Measurements from ENCODE around the gene TBCK.
"Not testable (repeated sequence)": the region's sequence is repeated elsewhere in the genome, so short reads cannot be mapped to it uniquely, and the experiment has no call there.

DNA sequence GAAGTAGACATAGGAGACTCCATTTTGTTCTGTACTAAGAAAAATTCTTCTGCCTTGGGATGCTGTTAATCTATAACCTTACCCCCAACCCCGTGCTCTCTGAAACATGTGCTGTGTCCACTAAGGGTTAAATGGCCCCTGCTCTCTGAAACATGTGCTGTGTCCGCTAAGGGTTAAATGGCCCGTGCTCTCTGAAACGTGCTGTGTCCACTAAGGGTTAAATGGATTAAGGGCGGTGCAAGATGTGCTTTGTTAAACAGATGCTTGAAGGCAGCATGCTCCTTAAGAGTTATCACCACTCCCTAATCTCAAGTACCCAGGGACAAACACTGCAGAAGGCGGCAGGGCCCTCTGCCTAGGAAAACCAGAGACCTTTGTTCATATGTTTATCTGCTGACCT, 5.8 kb upstream of the TBCK start:
- not testable (repeated sequence) for TF ChIP-seq EZH2 (IDR thresholded peaks at IDR 0.05; ENCODE audit: low read depth, unreplicated experiment); NANOG (IDR thresholded peaks at IDR 0.05; ENCODE audit: borderline replicate concordance); POLR2AphosphoS5 (IDR thresholded peaks at IDR 0.05; ENCODE audit: low read depth); CREB1 (CRISPR knock-in tag; IDR thresholded peaks at IDR 0.05; ENCODE audit: low read depth); JUNB (IDR thresholded peaks at IDR 0.05; ENCODE audit: unreplicated experiment); EZH2phosphoT487 (IDR thresholded peaks at IDR 0.05; ENCODE audit: unreplicated experiment); ZNF331 (CRISPR knock-in tag; IDR thresholded peaks at IDR 0.05; ENCODE audit: low read depth)
- TF ChIP-seq, protein P1, sequence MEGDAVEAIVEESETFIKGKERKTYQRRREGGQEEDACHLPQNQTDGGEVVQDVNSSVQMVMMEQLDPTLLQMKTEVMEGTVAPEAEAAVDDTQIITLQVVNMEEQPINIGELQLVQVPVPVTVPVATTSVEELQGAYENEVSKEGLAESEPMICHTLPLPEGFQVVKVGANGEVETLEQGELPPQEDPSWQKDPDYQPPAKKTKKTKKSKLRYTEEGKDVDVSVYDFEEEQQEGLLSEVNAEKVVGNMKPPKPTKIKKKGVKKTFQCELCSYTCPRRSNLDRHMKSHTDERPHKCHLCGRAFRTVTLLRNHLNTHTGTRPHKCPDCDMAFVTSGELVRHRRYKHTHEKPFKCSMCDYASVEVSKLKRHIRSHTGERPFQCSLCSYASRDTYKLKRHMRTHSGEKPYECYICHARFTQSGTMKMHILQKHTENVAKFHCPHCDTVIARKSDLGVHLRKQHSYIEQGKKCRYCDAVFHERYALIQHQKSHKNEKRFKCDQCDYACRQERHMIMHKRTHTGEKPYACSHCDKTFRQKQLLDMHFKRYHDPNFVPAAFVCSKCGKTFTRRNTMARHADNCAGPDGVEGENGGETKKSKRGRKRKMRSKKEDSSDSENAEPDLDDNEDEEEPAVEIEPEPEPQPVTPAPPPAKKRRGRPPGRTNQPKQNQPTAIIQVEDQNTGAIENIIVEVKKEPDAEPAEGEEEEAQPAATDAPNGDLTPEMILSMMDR (conservative IDR thresholded peaks at IDR 0.05; ENCODE audit: low read depth in 2 of 2), result not testable (repeated sequence)
- TF ChIP-seq, protein P2, sequence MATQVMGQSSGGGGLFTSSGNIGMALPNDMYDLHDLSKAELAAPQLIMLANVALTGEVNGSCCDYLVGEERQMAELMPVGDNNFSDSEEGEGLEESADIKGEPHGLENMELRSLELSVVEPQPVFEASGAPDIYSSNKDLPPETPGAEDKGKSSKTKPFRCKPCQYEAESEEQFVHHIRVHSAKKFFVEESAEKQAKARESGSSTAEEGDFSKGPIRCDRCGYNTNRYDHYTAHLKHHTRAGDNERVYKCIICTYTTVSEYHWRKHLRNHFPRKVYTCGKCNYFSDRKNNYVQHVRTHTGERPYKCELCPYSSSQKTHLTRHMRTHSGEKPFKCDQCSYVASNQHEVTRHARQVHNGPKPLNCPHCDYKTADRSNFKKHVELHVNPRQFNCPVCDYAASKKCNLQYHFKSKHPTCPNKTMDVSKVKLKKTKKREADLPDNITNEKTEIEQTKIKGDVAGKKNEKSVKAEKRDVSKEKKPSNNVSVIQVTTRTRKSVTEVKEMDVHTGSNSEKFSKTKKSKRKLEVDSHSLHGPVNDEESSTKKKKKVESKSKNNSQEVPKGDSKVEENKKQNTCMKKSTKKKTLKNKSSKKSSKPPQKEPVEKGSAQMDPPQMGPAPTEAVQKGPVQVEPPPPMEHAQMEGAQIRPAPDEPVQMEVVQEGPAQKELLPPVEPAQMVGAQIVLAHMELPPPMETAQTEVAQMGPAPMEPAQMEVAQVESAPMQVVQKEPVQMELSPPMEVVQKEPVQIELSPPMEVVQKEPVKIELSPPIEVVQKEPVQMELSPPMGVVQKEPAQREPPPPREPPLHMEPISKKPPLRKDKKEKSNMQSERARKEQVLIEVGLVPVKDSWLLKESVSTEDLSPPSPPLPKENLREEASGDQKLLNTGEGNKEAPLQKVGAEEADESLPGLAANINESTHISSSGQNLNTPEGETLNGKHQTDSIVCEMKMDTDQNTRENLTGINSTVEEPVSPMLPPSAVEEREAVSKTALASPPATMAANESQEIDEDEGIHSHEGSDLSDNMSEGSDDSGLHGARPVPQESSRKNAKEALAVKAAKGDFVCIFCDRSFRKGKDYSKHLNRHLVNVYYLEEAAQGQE (IDR thresholded peaks at IDR 0.05; ENCODE audit: unreplicated experiment), result not testable (repeated sequence)
- TF ChIP-seq, protein P3, sequence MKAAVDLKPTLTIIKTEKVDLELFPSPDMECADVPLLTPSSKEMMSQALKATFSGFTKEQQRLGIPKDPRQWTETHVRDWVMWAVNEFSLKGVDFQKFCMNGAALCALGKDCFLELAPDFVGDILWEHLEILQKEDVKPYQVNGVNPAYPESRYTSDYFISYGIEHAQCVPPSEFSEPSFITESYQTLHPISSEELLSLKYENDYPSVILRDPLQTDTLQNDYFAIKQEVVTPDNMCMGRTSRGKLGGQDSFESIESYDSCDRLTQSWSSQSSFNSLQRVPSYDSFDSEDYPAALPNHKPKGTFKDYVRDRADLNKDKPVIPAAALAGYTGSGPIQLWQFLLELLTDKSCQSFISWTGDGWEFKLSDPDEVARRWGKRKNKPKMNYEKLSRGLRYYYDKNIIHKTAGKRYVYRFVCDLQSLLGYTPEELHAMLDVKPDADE (IDR thresholded peaks at IDR 0.05), result not testable (repeated sequence)

Data from GM23338 (cell line).